Left colon (tissue), 2 donors: ENCODE data around the gene GEMIN5. TPM values are rescaled to one million over a fixed set of nuclear protein-coding genes. Genes with fewer than 3 reads are reported as not detected.
"Not testable (repeated sequence)": the region's sequence is repeated elsewhere in the genome, so short reads cannot be mapped to it uniquely, and the experiment has no call there.

Experiments used
- ATAC-seq: fragments of 200-7000 bp; cut with Tn5 transposase; one replicate; pipeline ENCODE4 v1.9.1; 2020; ENCODE audit warnings: mild to moderate bottlenecking, moderate library complexity
- DNase-seq, 2 donors: peaks; one replicate each; pipeline ENCODE4 v3.0.0-alpha.2; 2020
- intact Hi-C, 2 donors: fragments of 100-400 bp; cut with DNase I in 1 of 2; cut with micrococcal nuclease in 1 of 2; formaldehyde crosslinking; loops; one replicate each; pipeline versions ENCODE4 v1.11.2 to v1.14.0; 2022; cut with DNase I, micrococcal nuclease
- long read RNA-seq: library from polyadenylated mRNA; unstranded; transcript quantifications from one replicate; pipeline ENCODE4 v2.0.0, GENCODE V29; 2021
- total RNA-seq, 2 donors: library from RNA; stranded (reverse); fragmentation: NEBNext Ultra II Directional; extraction: Animal tissue kit (Norgen Biotek cat#: 25700); gene quantifications; one replicate each; pipeline ENCODE4 v1.2.1, GENCODE V29; 2021
- donor health status: DM: no; HTN: no; CAD: no.
- donor health status: DM: yes; HTN: yes; CAD: no.

GEMIN5 gene, protein sequence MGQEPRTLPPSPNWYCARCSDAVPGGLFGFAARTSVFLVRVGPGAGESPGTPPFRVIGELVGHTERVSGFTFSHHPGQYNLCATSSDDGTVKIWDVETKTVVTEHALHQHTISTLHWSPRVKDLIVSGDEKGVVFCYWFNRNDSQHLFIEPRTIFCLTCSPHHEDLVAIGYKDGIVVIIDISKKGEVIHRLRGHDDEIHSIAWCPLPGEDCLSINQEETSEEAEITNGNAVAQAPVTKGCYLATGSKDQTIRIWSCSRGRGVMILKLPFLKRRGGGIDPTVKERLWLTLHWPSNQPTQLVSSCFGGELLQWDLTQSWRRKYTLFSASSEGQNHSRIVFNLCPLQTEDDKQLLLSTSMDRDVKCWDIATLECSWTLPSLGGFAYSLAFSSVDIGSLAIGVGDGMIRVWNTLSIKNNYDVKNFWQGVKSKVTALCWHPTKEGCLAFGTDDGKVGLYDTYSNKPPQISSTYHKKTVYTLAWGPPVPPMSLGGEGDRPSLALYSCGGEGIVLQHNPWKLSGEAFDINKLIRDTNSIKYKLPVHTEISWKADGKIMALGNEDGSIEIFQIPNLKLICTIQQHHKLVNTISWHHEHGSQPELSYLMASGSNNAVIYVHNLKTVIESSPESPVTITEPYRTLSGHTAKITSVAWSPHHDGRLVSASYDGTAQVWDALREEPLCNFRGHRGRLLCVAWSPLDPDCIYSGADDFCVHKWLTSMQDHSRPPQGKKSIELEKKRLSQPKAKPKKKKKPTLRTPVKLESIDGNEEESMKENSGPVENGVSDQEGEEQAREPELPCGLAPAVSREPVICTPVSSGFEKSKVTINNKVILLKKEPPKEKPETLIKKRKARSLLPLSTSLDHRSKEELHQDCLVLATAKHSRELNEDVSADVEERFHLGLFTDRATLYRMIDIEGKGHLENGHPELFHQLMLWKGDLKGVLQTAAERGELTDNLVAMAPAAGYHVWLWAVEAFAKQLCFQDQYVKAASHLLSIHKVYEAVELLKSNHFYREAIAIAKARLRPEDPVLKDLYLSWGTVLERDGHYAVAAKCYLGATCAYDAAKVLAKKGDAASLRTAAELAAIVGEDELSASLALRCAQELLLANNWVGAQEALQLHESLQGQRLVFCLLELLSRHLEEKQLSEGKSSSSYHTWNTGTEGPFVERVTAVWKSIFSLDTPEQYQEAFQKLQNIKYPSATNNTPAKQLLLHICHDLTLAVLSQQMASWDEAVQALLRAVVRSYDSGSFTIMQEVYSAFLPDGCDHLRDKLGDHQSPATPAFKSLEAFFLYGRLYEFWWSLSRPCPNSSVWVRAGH (N-terminal part only)
- total RNA-seq, result 1 to 10 TPM; 6.7 to 7.7 TPM
- long read RNA-seq, partial matches to known transcripts, result 3 of 3 reads
- long read RNA-seq, other reads (novel, unspliced or antisense), result 0 of 3 reads

DNA sequence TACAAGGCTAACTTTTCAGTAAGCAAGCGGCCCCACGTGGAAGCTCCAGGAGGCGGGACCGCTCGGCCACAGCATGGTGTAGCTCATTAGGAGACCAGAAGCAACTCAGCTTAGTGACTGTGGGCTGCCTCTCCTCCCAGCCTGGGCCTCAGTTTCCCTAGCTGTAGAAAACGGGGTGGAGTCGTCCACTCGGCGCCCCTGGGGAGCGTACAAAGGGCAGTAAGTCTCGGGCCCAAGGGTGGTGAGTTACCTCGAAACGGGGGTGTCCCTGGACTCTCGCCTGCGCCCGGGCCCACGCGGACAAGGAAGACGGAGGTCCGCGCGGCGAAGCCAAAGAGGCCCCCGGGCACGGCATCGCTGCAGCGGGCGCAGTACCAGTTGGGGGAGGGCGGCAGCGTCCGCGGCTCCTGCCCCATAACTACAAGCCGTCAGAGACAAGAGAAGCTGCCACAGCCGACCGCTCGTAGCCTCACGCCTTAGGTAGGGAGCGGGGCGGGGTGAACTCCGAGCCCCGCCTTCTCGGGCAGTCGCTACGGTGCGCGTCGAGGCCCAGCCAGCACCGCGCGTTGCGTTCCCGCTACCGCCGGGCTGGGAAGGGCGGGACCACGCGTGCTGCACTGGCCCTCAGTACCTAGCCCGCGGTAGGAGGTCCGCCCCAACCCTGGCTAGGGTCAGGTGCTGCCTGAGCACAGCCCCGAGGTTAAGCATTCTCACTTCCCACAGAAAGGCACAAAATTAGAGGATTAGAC lies at the start of gene GEMIN5:
GEMIN5 (minus strand) TSS at position 494 of the 749 bp plus-strand sequence; CDS start at position 416, 78 bp downstream.
- intact Hi-C loops, result no loop called here
- ATAC-seq, result peak; percentile 95
- DNase-seq, result peak; percentile 88 to 91

DNA sequence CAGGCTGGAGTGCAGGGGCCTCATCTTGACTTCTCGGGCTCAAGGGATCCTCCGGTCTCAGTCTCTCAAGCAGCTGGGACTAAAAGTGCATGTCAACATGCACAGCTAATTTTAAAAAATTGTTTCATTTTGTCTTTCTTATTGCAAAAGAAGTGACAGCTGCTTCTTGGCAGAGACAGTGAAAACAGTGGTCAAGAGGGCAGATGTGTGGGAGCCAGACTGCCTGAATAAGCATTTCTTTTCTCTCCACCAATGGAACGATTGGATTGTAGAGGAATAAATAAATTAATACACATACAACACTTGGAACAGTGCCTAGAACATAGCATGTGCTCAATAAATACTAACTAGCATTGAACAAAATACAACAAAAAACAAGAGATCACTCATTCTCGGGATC lies 48.1 kb upstream of the GEMIN5 start:
- ATAC-seq (no peak), DNase-seq (no peak)
- intact Hi-C loops, result no loop called here

DNA sequence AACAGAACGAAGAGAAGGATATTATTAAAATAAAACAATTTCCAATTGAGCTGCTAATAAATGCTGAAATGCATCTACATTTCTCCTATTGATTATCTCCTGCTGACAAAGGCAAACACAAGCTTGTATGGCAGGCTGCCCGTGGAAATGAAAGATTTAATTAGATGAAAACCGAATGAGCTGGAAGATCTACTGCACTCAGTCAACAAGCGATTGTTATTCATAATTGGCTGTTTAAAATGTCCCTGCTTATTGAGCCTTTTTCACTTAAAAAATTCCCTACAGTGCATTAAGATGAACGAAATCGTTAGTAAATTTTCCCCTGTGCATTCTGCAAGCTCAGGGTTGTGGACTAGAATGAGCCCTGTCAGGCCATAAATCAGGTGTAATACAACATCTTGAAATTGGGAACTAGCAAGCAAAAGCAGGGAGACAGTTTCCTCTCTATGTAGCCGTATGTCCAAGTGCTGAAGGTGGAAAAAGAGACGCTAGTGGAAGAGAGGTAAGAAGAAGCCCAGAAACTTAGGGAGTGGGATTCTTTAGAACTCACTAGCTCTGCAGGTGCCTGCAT lies 47.0 kb upstream of the GEMIN5 start:
- ATAC-seq (no peak), DNase-seq (no peak)
- intact Hi-C loops, result no loop called here

DNA sequence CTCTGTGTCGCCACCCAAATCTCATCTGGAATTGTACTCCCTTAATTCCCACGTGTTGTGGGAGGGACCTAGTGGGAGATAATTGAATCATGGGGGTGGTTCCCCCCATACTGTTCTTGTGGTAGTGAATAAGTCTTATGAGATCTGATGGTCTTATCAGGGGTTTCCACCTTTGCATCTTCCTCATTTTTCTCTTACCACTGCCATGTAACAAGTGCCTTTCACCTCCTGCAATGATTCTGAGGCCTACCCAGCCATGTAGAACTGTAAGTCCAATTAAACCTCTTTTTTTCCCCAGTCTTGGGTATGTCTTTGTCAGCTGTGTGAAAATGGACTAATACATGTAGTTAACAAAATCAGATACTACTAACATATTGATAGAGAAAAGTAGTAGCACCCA lies 40.3 kb upstream of the GEMIN5 start:
- DNase-seq, ATAC-seq, intact Hi-C loops: not testable (repeated sequence)

DNA sequence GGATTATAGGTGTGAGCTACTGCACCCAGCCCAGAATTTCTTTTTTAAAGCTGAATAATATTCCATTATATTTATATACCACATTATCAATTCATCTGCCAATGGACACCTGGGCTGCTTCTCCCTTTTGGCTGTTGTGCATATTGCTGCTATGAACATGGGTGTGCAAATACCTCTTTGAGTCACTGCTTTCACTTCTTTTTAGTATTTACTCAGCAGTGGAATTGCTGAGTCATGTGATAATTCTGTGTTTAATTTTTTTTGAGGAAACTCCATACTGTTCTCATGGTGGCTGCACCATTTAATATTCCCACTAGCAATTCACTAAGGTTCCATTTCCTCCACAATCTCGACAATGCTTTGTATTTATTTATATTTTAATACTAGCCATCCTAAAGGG lies 39.4 kb upstream of the GEMIN5 start:
- ATAC-seq, result no peak
- intact Hi-C loops, result no loop called here
- no peak for DNase-seq

DNA sequence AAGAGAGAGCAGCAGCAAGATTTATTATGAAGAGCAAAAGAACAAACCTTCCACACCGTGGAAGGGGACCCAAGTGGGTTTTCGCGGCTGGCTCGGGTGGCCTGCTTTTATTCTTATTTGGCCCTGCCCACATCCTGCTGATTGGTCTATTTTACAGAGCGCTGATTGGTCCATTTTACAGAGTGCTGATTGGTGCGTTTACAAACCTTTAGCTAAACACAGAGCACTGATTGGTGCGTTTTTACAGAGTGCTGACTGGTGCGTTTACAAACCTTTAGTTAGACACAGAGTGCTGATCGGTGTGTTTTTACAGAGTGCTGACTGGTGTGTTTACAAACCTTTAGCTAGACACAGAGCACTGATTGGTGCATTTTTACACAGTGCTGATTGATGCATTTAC lies 38.1 kb upstream of the GEMIN5 start:
- DNase-seq, ATAC-seq, intact Hi-C loops: not testable (repeated sequence)

DNA sequence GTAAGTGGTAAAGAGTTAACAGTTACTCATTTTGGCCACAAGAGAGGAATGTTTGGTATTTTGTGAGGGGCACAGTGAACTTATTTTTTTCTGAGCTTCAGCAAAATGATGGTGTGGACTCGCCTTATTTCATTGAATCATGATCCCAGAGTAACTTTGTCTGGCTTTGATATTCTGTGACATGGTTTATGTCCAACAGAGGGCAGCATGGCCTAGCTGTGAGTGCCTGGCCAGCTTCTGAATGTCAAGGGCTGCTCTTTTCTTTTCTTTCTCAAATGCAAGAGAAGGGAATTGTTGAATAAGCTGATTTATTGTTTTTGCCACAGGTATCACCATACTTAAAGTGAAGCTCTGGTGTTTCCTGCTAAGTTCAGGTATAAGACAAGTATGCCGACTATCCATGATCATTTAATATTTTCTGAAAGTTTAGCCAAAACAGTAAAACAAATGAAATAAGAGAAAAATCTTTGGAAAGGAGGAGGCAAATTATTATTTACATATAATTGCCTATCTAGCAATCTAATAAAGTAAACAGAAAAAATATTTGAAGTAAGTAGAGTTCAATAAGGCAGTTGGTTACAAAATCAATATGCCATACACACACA lies 34.6 kb upstream of the GEMIN5 start:
- intact Hi-C loops, result no loop called here
- no peak for ATAC-seq
- DNase-seq, result peak in 1 of 2 donors; percentile 6

DNA sequence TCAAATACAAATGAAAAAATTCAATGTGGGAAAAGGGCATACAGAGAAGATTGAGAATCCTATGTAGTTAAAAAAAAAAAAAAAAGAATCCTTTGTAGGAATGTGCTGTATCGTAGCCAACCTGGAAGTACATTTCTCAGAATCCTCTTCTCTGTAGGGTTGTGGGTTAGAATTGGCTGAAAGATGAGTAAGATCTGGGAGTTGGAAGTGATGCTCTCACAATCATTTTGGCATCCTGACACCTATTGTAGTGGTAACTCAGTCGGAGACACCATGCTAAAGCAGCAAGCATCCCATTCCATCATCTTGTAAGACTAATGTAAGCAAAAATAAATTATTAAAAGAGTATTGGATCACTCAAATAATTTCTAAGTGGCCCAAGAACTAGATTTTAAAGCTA lies 33.5 kb upstream of the GEMIN5 start:
- DNase-seq (no peak), ATAC-seq (no peak)
- intact Hi-C loops, result no loop called here

DNA sequence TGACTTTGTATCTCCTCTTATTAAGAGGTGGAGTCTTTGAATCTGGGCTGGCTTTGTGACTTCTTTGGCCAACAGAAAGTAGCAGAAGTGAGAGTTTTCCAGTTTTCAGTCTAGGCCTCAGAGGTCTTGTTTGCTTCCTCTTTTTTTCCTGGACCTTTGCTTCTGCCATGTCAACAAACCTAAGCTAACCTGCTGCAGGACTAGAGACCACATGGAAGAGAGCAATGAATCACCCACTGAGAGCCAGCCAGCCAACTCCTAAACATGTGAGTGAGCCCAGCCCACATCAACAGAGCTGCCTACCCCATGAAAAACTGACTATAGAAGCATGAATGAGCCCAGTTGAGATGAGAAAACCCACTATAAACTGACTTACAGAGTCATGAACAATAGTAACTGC lies 32.7 kb upstream of the GEMIN5 start:
- intact Hi-C loops, result no loop called here
- ATAC-seq (peak; percentile 24), DNase-seq (no peak)

DNA sequence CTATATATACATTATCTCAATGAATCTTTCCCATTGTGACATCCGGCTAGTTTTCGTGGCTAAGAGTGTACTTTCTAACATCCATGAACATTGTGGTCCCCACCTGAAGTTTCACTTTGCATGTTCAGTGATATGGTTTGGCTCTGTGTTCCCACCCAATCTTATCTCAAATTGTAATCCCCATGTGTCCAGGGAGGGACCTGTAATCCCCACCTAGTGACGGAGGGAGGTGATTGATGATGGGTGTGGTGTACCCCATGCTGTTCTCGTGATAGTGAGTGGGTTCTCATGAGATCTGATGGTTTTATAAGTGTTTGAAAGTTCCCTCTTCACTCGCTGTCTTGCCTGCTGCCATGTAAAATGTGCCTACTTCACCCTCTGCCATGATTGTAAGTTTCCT lies 30.9 kb upstream of the GEMIN5 start:
- no peak for DNase-seq
- intact Hi-C loops, result no loop called here
- ATAC-seq, result no peak

DNA sequence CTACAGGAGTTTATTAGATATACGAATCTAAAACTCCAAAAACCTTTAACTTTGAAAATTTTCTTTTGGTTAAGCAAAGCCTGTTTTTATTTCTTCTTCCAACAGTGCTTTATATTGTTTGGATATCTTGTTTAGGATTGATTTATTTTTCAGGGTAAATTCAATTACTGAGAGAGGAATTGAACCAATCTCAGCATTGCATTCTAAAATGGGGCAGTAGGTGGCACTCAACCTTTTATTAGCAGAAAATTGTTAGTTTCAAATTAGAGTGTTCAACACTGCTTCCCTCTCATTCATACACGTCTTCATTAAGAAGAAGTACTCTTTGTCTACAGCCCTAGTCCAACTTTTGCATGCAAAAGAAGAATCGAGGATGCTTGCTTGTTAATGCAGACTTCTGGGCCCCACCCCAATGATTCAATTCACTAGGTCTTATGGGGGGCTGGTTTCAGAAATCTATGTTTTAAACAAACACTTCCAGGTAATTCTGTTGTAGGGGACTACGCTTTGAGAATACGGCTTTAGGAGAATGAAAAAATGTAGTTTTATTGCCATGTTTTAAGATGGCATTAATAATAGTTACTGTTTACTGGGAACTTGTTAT lies 29.5 kb upstream of the GEMIN5 start:
- no peak for DNase-seq
- intact Hi-C loops, result no loop called here
- ATAC-seq, result no peak

DNA sequence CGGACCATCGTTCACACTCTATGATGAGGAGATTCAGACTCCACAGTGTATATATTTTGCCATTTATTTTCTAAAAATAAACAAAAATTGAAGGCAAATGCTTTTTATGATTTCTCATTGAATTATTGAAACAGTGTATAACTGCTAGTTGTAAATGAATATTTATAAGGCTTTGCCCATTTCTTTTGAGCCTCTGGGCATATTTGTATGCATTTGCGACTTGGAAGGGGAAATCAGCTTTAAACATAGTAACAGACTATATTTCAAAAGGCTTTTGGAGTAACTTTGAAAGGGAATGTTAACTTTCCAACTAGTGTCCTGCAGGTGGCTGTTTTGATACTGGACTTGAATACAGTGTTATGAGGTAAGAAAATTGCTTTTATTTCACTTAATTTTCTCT lies 28.9 kb upstream of the GEMIN5 start:
- intact Hi-C loops, result no loop called here
- ATAC-seq, result no peak
- no peak for DNase-seq

DNA sequence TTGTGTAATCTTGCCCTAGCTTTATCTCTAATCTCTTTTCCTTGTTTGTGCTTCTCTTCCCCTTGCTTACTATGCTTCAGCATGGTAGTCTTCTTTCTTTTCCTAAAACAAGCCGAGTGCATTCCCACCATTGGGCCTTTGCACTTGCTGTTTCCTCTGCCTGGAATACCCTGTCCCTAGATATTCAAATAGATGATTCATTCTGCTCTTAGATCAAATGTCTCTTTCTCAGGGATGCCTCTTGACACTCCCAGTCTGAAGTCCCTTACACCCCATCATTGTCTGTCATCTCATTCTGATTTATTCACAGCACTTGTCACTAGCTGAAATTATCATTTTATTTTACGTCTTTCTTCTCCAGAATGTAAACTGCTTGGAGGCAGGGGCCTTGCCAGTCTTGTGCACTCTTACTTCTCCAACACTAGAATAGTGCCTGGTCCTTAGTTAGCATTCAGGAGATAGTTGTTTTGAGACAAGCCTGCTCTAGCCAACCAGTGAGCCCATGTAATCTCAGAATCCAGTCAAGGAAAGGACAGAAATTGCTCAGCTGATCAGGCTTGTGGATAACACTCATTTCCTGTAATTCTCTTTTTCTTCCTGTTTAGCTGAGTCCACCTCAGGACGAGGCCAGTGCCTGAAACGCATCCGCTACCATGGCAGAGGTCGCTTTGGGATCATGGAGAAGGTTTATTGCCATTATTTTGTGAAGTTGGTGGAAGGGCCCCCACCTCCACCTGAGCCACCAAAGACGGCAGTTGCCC lies 28.2 kb upstream of the GEMIN5 start:
- ATAC-seq (no peak), DNase-seq (no peak)
- intact Hi-C loops, result no loop called here

DNA sequence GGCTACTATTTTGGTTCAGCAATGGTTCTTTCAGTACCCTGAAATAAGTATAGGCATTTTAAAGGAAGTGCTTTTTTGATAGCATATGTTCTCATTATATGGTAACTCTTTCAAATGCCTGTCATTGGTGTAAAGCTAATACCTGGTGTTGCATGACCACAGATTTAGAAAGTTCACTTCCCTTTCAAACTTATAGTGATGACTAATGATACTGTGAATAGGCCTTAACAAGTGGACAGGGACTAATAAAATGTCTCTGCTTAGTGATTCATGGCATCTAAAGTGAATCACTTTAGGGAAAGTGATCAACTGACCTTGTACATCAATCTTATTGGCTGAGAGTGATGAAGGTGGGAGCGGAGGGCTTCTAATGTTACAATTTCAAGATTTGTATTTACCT lies 24.5 kb upstream of the GEMIN5 start:
- DNase-seq (no peak), ATAC-seq (no peak)

DNA sequence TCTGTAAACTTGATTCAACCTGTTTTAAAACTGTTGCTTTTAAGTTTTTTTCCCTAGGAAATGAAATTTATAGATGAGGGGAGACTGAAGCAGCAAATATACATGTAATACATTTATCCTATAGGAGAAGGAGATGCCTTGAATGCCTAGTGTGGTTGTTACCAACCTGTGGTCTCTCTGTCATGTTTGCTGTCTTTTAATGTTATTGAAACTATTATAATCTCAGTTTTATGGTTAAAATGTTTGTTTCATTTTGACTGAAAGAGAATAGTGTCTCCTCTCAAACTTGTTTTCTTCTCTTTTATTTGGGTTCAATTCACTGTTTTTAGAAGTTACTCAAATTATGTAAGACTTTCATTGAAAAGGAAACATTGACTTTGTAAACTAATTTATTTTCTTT lies 18.7 kb upstream of the GEMIN5 start:
- intact Hi-C loops, result no loop called here
- DNase-seq (no peak), ATAC-seq (no peak)

More for the DNA sequence above, 24.5 kb upstream of the GEMIN5 start:
- intact Hi-C loops, result no loop called here

DNA sequence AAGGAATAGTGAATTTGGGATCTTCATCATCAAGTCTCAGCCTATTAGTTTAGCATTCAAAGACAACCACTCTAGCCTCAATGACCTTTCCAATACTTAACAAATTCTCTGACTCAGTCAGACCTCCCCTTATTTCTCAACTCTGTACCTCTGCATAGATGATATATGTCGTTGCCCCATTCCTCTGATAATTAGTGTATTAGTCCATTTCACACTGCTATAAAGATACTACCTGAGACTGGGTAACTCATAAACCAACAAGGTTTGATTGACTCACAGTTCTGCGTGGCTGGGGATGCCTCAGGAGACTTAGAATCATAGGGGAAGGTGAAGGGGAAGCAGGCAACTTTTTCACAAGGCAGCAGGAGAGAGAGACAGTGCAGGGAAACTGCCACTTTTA lies 11.8 kb upstream of the GEMIN5 start:
- intact Hi-C loops, result no loop called here
- DNase-seq (no peak), ATAC-seq (no peak)

DNA sequence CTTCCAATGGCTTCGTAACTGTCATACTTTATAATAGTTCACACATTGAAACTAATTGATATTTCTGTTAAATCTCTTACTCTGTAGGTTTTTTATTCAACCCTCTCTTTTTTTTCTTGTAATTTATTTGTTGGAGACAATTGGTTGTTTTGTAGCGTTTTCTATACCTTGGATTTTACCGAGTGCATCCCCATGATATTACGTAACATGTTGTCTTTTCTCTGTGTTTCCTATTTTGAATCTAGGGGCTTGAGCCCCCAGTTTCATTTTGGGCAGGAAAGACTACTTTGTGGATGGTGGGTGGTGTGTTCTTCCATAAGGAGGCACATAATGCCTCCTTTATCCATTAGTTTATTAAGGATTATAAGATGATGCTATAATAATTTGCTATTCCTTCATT lies 10.3 kb upstream of the GEMIN5 start:
- no peak for ATAC-seq
- intact Hi-C loops, result no loop called here
- no peak for DNase-seq
